Sigmoid colon (tissue), 4 donors: ENCODE results near the gene ZNF195.
"Not testable (repeated sequence)": the region's sequence is repeated elsewhere in the genome, so short reads cannot be mapped to it uniquely, and the experiment has no call there.

Experiments
- CTCF ChIP-seq, 4 experiments: fragments of 450-650 bp in 3 of 4; fragments of 200-600 bp in 1 of 4; IDR thresholded peaks; one replicate each; pipeline ENCODE4 v1.5.1; 2016 to 2019; ENCODE audit warnings: antibody characterized with exemption in 4 of 4, mild to moderate bottlenecking in 3 of 4, moderate library complexity in 2 of 4
- EP300 ChIP-seq, 4 donors: sonication (generic); formaldehyde crosslinking; IDR thresholded peaks; one replicate each; pipeline ENCODE4 v1.6.1; 2017; ENCODE audit warnings: antibody characterized with exemption in 4 of 4
- POLR2A ChIP-seq, 2 donors: fragments of 450-650 bp; IDR thresholded peaks; one replicate each; pipeline ENCODE4 v1.6.1; 2016; ENCODE audit warnings: antibody characterized with exemption in 2 of 2, mild to moderate bottlenecking in 2 of 2, moderate library complexity in 2 of 2
- POLR2AphosphoS5 ChIP-seq, 4 donors: sonication (generic); formaldehyde crosslinking; IDR thresholded peaks; one replicate each; pipeline ENCODE4 v1.6.1; 2017; ENCODE audit warnings: antibody characterized with exemption in 4 of 4

GRCh38 chr11:3421608-3422379 is 42.8 kb upstream of the ZNF195 start:
- TF ChIP-seq POLR2AphosphoS5, CTCF, POLR2A, EP300 (IDR thresholded peaks at IDR 0.05): not testable (repeated sequence)
